GM12875 (cell line): ENCODE data around the gene WNK3.

ENCODE experiments used
- H3K4me3 ChIP-seq: one replicate; pipeline ENCODE4 v1.5.1; 2011; ENCODE audit warnings: low read depth, low read length, control low read depth
- TF ChIP-seq, protein P1 (sequence below): IDR thresholded peaks from 2 replicates; pipeline ENCODE4 v1.5.1; 2011; ENCODE audit warnings: low read depth, mild to moderate bottlenecking, control low read depth, inconsistent platforms, low read length, moderate library complexity, borderline replicate concordance; ENCODE audit not compliant: insufficient read depth

WNK3 gene

GRCh38 chrX:54171091-54171490 is 186.8 kb downstream of the WNK3 start:
- H3K4me3 ChIP-seq = no peak overlapping the region
- TF ChIP-seq, protein P1, sequence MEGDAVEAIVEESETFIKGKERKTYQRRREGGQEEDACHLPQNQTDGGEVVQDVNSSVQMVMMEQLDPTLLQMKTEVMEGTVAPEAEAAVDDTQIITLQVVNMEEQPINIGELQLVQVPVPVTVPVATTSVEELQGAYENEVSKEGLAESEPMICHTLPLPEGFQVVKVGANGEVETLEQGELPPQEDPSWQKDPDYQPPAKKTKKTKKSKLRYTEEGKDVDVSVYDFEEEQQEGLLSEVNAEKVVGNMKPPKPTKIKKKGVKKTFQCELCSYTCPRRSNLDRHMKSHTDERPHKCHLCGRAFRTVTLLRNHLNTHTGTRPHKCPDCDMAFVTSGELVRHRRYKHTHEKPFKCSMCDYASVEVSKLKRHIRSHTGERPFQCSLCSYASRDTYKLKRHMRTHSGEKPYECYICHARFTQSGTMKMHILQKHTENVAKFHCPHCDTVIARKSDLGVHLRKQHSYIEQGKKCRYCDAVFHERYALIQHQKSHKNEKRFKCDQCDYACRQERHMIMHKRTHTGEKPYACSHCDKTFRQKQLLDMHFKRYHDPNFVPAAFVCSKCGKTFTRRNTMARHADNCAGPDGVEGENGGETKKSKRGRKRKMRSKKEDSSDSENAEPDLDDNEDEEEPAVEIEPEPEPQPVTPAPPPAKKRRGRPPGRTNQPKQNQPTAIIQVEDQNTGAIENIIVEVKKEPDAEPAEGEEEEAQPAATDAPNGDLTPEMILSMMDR = no peak

DNA sequence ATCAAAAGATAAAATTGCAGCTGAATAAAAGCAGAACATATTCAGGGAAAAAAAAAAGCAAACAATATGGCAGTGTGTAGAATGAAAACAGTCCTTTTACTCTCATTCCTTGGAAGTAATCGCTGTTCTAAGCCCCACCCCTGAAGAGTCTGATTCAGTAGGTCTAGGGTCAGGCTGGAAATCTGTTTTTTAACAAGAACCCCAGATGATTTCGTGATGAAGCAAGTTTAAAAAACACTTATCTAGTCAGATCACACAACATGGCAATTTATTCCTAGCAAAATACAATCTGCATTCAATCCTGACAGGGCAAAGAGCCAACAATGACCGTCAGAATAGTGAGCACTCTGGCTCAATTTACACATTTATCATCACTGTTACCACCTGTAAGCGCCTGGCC is 190.9 kb downstream of the WNK3 start:
- H3K4me3 ChIP-seq = no peak overlapping the region
- TF ChIP-seq, protein P1 = no peak

DNA sequence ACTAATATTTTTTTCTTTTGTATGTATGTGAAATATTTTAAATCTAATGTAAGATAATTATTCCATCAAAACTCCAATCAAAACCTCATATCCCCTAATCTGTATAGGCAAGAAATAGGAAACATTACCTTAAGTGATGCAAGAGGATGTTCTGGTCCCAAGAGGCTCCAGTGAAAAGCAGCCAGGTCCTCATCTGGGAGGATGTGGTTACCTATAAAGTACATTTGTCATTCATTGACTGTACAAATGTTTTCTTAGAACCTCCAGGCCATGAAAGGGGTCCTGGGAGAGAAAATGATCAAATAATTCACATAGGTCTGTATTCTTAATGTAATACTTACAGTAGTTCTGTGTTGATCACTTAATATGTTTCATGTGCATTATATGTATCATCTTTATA is 200.3 kb downstream of the WNK3 start:
- no peak overlapping the region for H3K4me3 ChIP-seq
- TF ChIP-seq, protein P1 = no peak
